ENCODE results near the gene WDR70.
"Not testable (repeated sequence)": the region's sequence is repeated elsewhere in the genome, so short reads cannot be mapped to it uniquely, and the experiment has no call there.

Gene WDR70

GRCh38 chr5:37454402-37455055 is 75.4 kb downstream of the WDR70 start:
- DNase-seq = not testable (repeated sequence)

GRCh38 chr5:37463191-37464051 is 84.3 kb downstream of the WDR70 start:
- DNase-seq = not testable (repeated sequence)

- not testable (repeated sequence) for DNase-seq
Observed at GRCh38 chr5:37464581-37464980, 85.5 kb downstream of the WDR70 start.

GRCh38 chr5:37469383-37469782 is 90.3 kb downstream of the WDR70 start:
- not testable (repeated sequence) for DNase-seq

- DNase-seq = no peak
Observed at GRCh38 chr5:37471666-37472197, 92.6 kb downstream of the WDR70 start.

DNA sequence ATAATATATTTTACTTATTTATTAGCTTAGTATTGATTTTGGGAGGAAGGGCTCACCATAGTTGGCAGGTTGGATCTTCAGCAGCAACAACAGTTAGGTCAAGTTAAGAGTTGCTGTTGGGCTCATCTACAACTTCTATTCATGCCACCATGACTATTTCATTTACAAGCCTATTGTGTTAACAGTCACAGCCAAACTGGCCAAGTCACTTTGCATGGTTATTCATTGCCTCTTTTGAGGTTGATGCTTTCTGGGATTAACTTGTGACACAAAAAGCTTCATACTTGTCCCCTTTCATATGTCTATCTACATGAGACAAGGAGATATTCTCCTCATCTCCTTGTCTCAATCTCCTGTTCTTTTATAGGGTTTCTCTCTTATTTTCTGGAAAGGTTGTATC is 98.3 kb downstream of the WDR70 start:
- no peak for DNase-seq

- no peak for DNase-seq
Observed at GRCh38 chr5:37478121-37478894, 99.2 kb downstream of the WDR70 start.

DNA sequence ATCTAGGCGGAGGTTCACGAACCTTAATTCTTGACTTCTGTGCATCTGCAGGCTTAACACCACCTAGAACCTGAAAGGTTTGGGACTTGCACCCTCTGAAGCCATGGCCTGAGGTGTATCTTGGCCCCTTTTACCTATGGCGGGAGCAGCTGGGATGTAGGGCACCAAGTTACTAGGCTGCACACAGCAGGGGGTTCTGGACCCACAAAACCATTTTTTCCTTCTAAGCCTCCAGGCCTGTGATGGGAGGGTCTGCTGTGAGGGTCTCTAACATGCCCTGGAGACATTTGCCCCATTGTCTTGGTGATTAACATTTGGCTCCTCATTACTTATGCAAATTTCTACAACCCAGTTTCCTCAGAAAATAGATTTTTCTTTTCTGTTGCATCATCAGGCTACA is 102.3 kb downstream of the WDR70 start:
- DNase-seq = not testable (repeated sequence)

DNA sequence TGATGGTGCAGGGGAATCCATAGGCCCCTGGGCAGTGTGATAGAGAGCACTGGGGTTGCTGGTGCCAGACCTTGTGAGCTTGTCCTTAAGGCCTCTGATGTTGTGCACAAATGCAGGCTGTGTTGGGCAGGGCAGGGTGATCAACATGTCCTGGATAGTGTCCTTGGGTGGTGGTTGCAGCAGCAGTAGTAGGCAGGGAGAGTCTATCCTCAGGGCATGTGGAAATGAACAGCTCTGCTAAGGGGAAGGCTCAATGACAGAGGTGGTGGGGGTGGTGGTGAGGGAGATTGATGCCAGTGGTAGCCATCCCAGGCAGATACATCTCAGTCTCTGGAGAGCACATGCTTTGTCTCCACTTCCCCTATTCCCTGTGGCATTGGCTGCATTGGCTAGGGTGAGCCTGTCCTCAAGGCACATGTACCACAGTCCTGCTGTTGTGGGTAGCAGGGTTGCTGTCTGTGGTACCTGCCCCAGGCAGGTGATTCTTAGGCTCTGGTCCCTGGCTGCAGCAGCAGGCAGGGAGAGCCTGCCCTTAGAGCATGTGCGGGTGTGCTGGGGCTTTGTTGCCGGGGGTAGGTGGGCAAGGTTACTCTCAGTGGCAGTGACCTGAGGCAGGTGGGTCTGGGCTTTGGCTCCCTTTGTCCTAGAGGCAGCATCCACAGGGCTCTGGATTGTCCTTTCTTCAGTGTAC is 111.1 kb downstream of the WDR70 start:
- DNase-seq = no peak

GRCh38 chr5:37490931-37491330 is 111.8 kb downstream of the WDR70 start:
- DNase-seq = no peak

DNA sequence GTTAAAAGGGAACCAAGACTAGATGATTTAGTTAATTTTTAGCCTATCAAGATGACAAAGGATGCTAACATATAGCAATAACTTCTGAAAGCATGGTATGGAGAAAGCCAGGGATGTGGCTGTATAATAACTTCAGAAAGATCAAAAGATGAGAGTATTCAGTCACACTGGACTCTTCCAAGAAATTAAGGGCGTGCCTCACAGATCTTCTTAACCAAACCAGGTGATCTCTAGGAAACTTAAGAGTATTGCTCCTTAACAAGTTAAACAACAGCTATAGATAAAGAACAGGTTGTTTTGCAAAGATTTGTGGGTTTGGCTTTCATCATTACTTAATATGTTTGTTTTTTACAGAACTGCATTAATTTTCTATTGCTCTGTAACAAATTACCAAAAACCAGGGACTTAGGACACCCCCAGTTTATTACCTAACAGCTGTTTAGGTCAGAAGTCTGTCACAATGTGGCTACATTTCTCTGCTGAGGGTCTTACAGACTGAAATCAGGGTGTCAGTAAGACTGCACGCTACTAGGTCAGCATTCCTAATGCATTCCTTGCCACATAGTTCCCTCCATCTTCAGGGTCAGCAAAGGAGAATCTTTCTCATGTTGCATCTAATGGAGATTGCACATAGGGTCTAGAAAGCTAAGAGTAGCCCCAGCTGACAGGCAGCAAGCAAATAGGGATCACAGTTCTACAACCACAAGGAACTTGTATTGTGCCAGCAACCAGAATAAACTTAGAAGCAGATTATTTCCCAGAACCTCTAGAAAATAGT is 113.8 kb downstream of the WDR70 start:
- no peak for DNase-seq

DNA sequence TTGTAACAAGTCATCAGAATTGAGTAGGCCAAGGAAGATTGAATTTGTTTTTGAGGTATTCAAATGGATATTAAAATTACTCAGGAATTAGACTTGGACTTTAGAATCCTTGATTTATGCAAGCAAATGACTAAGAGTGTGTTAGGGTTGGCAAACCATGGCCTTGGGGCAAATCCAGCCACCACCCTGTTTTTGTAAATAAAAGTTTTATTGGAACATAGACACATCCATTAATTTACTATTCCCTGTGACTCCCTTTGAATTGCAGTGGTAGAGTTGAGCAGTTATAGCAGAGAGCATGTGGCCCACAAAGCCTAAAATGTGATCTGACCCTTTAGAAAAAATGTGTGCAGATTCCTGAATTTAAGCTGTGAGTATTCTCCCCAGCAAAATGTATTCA is 115.6 kb downstream of the WDR70 start:
- no peak for DNase-seq

DNA sequence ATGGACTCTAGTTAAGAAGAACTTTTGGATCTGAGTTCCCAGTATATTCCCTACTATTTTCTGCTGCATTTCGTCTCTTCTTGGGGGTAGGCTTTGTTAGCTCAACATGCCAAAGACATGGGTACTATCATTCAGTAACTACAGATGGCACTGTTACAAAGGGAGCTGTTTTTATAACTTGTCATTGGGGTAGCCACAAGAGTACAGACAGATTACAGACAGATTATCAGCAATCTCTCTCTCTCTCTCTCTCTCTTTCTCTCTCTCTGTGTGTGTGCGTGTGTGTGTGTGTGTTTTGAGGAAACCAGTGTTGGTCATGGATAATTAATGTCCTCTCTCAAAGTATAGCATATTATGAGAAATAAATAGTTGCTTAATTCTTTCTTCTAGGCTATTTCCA is 116.1 kb downstream of the WDR70 start:
- no peak for DNase-seq

DNA sequence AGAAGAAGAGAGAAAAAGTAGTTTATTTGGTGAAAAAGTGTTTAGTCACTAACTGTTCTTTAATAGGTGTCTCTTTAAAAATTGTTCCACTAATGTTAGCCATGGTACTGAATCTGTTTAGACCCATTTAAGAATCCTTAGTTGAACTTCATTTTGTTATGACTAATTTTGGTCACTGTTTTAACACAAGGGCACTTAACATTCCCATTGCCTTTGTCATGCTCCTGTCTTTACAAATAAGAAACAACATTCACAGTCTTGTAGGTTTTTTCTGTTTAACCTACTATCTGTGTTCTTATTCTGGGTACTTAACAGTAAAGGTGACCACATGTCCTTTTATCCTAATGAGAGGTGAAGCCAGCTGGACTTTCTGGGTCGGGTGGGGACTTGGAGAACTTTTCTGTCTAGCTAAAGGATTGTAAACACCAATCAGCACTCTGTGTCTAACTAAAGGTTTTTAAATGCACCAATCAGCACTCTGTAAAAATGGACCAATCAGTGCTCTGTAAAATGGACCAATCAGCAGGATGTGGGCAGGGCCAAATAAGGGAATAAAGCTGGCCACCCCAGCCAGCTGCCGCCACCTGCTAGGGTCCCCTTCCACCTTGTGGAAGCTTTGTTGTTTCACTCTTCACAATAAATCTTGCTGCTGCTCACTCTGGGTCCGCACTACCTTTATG is 116.7 kb downstream of the WDR70 start:
- DNase-seq = no peak

DNA sequence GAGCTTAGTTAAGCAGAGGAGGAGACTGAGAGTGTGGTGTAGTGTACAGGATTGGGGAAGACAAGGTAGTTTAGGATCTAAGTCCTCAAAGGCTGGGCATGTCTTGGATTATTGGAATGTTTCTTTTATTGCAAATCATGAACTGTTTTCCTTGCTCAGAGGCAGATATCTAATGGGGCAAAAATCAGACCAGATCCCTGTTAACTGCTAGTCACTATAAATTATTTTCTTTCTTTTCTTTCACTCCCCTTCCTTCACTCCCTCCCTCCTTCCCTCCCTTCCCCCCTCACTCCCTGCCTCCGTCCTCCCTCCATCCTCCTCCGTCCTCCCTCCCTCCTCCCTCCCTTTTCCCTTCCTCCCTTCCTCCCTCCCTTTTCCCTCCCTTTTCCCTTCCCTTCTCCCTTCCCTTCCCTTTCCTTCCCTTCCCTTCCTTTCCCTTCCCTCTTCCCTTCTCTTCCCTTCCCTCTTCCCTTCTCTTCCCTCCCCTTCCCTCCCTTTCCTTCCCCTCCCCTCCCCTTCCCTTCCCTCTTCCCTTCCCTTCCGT is 117.9 kb downstream of the WDR70 start:
- no peak for DNase-seq

DNA sequence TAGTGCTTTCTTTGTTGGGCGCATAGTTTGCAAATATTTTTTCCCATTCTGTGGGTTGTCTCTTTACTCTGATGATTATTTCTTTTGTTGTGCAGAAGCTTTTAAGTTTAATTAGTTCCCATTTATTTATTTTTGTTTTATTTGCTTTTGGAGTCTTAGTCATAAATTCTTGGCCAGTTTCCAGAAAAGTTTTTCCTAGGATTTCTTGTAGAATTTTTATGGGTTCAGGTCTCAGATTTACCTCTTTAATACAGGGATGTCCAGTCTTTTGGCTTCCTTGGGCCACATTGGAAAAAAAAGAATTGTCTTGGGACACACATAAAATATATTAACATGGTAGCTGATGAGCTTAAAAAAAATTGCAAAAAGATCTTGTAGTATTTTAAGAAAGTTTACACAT is 122.0 kb downstream of the WDR70 start:
- DNase-seq = no peak

DNA sequence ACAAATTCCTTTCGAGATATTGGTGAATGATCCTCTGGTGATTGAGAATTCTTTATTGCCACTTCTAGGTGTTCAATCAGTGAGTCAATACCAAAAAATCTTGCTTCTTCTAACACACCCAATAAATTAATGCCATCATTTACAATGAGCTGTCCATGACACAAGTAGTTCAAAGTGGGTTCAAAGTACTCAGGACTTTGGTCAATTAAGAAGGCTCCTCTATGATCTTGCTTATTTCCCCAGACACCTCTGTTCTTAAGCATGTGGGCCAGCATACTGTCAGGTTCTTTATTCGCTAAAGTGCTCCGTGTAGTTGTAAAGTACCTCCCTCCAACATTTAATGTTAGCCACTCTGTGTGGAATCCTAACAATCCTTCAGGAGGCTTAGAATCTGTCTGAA is 127.1 kb downstream of the WDR70 start:
- no peak for DNase-seq

DNA sequence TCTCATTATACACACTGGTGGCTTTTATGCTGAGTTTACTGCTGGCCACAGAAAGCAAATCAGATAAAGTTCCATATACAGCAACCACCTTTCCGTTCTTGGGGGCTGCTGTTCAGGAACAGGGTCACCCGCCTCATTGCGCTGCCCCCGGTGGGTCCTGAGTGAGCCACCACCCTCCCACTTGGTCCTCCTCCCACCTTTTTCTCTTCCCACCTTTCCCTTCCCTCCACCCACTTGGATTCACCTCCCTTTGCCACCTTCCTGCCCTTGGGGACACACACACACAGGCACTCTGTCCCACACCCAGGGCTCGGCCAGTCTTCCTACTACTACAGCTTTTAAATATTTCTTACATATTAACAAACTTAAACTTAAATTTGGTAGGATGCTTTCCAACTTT is 127.6 kb downstream of the WDR70 start:
- DNase-seq = no peak

DNA sequence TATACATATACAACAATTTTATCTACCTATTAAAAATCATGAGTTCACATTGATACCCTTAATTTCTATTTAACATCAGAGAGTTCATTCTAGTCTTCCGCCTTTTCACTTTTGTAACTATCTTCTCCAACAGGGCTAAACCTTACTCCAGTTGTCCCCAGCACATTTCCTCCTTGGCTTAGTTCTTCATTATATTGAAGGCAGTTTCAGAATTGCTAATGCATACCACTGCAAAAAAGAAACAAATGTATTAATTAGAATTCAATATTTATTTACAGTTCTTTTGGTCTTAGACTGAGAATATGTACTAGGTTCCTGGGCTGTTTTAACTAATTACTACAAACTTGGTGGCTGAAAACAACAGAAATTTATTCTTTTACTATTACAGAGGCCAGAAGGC is 132.5 kb downstream of the WDR70 start:
- DNase-seq = no peak

GRCh38 chr5:37514946-37515345 is 135.8 kb downstream of the WDR70 start:
- no peak for DNase-seq

DNA sequence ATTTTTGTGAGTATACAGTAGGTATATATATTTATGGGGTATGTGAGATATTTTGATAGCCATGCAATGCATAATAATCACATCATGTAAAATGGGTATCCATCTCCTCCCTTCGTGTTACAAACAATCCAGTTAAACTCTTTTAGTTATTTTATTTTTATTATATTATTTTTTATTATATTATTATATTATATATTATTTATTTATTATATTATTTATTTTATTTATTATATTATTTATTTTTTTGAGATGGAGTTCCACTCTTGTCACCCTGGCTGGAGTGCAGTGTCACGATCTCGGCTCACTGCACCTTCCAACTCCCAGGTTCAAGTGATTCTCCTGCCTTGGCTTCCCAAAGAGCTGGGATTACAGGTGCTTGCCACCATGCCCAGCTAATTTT is 138.6 kb downstream of the WDR70 start:
- no peak for DNase-seq

All from effector CD8-positive, alpha-beta T cell (primary cell).